BE2C (cell line): ENCODE measurements around the gene TDRD15.

Experiments
- DNase-seq: peaks from one replicate; pipeline ENCODE4 v3.0.0-alpha.2; 2020
- H3K27me3 ChIP-seq: fragments of 250-450 bp; sonication (Bioruptor Pico); 2 replicates; pipeline ENCODE4 v1.5.1; 2020; ENCODE audit warnings: mild to moderate bottlenecking
- H3K36me3 ChIP-seq: fragments of 250-450 bp; sonication (Bioruptor Pico); 2 replicates; pipeline ENCODE4 v1.5.1; 2020; ENCODE audit warnings: mild to moderate bottlenecking
- H3K4me1 ChIP-seq: fragments of 250-450 bp; sonication (Bioruptor Pico); 2 replicates; pipeline ENCODE4 v1.5.1; 2020
- H3K4me3 ChIP-seq: 2 replicates; pipeline ENCODE4 v1.5.1; 2011; ENCODE audit warnings: low read depth, low read length
- H3K9me3 ChIP-seq: fragments of 250-450 bp; sonication (Bioruptor Pico); 2 replicates; pipeline ENCODE4 v1.5.1; 2020
- CTCF ChIP-seq: IDR thresholded peaks from 2 replicates; pipeline ENCODE4 v1.5.1; 2012; ENCODE audit warnings: mild to moderate bottlenecking, low read depth, low read length

Gene TDRD15

GRCh38 chr2:21102356-21102755 lies 21.4 kb upstream of the TDRD15 start:
- Histone ChIP-seq H3K4me1 (peaks cover 10% of the 10 kb centered on the region), H3K27me3 (no peaks in the 10 kb centered on the region), H3K9me3 (no peaks in the 10 kb centered on the region), H3K4me3 (no peak overlapping the region), H3K36me3 (no peaks in the 10 kb centered on the region)
- DNase-seq = no peak
- no peak for TF ChIP-seq CTCF

DNA sequence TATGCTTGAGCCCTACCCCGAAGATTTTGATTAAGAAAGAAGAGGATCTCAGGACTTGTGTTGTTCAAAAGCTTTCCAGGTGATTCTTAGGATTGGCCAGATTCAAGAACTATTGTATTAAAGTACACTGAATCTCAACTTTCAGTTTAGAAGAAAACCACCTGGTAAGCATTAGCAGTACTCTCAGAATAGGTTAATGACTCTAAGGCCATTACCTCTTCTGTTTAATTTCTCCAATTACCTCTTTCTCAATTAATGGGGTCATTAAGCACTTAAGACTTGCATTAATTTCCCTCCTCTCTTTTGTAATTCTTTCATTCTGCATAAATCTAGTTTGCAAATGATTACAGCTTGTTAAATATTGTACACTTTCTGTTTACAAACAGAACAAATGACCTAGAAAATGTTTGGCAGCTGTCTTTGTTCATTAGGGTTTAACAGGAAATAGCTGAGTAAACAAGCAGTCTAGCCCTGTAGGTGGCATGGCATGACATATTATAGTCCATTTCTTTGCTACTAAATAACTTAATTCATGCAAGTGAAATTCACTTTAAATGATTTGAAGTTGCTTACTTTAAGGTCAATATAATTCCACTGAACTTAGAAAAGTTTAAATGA lies 20.4 kb upstream of the TDRD15 start:
- DNase-seq = no peak
- no peak for TF ChIP-seq CTCF
- H3K4me1 ChIP-seq = peaks cover 10% of the 10 kb centered on the region

GRCh38 chr2:21104030-21104660 lies 19.6 kb upstream of the TDRD15 start:
- H3K36me3 ChIP-seq = no peaks in the 10 kb centered on the region
- H3K9me3 ChIP-seq = no peaks in the 10 kb centered on the region
- no peak for DNase-seq
- peaks cover 10% of the 10 kb centered on the region for H3K4me1 ChIP-seq
- TF ChIP-seq CTCF = no peak
- H3K27me3 ChIP-seq = no peaks in the 10 kb centered on the region
- H3K4me3 ChIP-seq = no peak overlapping the region

More for the DNA sequence above, 20.4 kb upstream of the TDRD15 start:
- Histone ChIP-seq H3K4me3 (no peak overlapping the region), H3K36me3 (no peaks in the 10 kb centered on the region), H3K9me3 (no peaks in the 10 kb centered on the region), H3K27me3 (no peaks in the 10 kb centered on the region)

DNA sequence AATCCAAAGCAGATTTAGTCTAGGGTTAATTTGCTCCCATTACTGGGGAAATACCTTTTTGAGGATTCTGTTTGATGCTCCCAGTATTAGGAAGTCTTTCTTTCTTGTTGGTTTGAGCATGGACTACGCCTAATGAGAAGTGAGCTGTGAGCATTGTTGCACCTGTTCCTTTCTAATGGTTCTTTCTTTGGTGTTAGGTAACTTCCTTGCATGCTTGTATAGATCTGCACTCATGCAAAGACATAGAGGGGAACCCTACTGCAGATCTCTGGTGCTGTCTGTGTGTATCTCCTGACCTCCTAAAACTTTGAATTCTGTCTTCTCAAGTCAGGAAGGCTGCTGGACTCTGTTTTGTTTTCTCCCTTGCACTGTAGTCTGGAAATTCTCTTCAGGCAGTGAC lies 12.8 kb upstream of the TDRD15 start:
- H3K36me3 ChIP-seq = no peaks in the 10 kb centered on the region
- H3K4me3 ChIP-seq = no peak overlapping the region
- no peaks in the 10 kb centered on the region; the same call in 1 of the 2 replicates for H3K4me1 ChIP-seq
- H3K9me3 ChIP-seq = no peaks in the 10 kb centered on the region
- TF ChIP-seq CTCF = no peak; the same call in 1 of the 2 replicates
- DNase-seq = no peak
- no peaks in the 10 kb centered on the region for H3K27me3 ChIP-seq

- no peak for DNase-seq
- Histone ChIP-seq H3K27me3 (no peaks in the 10 kb centered on the region), H3K9me3 (no peaks in the 10 kb centered on the region), H3K4me1 (peaks cover 10% of the 10 kb centered on the region), H3K36me3 (no peaks in the 10 kb centered on the region), H3K4me3 (no peak overlapping the region)
- TF ChIP-seq CTCF = no peak
Measured at GRCh38 chr2:21117688-21118087, 6.1 kb upstream of the TDRD15 start.

- DNase-seq = peak; percentile 61
- Histone ChIP-seq H3K4me3 (no peak overlapping the region), H3K4me1 (peaks cover 10% of the 10 kb centered on the region; the same call in 1 of the 2 replicates), H3K36me3 (no peaks in the 10 kb centered on the region), H3K27me3 (no peaks in the 10 kb centered on the region), H3K9me3 (no peaks in the 10 kb centered on the region)
- TF ChIP-seq CTCF = peak; percentile 81
Measured at GRCh38 chr2:21118302-21118920, 5.4 kb upstream of the TDRD15 start.
